ENCODE results near the gene TEX44. TPM values are rescaled to one million over a fixed set of nuclear protein-coding genes. Genes with fewer than 3 reads are reported as not detected.
A peak's percentile ranks its signal among the peaks of the same experiment; 100 is the strongest.
"Not testable (repeated sequence)": the region's sequence is repeated elsewhere in the genome, so short reads cannot be mapped to it uniquely, and the experiment has no call there.

TEX44 gene
- polyA plus RNA-seq, 3 donors from 2014 or later = not detected

GRCh38 chr2:231557571-231558217, 35.0 kb upstream of the TEX44 start:
- Mint-ChIP-seq H3K27me3 (ENCODE audit: low read depth in 3 of 3) (peaks cover 0 to 5% (median 4%) of the 10 kb centered on the region in 3 donors), H3K4me3 (peak overlapping the region; percentile 58 to 99 (median 78)), H3K9me3 (peaks cover 0 to 11% (median 6%) of the 10 kb centered on the region in 6 donors), H3K36me3 (peaks cover 3 to 7% (median 6%) of the 10 kb centered on the region in 3 donors), H3K27ac (peak overlapping the region; percentile 92 to 100 (median 96)), H3K4me1 (peaks cover 52 to 59% of the 10 kb centered on the region in 2 donors)
- DNase-seq = peak; percentile 78 to 86 (median 83)

GRCh38 chr2:231563378-231563961, 29.2 kb upstream of the TEX44 start:
- Mint-ChIP-seq H3K4me3 (no peak overlapping the region), H3K9me3 (no peaks in the 10 kb centered on the region), H3K27me3 (ENCODE audit: low read depth in 3 of 3) (no peaks in the 10 kb centered on the region), H3K4me1 (peaks cover 2 to 12% of the 10 kb centered on the region in 2 donors), H3K27ac (peak overlapping the region in 3 of 6 donors; percentile 4 to 62 (median 26)), H3K36me3 (no peaks in the 10 kb centered on the region)
- no peak for DNase-seq

GRCh38 chr2:231565887-231566594, 26.6 kb upstream of the TEX44 start:
- H3K27me3 Mint-ChIP-seq (ENCODE audit: low read depth in 3 of 3) = no peaks in the 10 kb centered on the region
- H3K4me3 Mint-ChIP-seq = no peak overlapping the region
- DNase-seq = no peak
- H3K27ac Mint-ChIP-seq = peak overlapping the region in 1 of 6 donors; percentile 46
- peaks cover 0 to 6% of the 10 kb centered on the region in 2 donors for H3K4me1 Mint-ChIP-seq
- H3K9me3 Mint-ChIP-seq = no peaks in the 10 kb centered on the region
- H3K36me3 Mint-ChIP-seq = no peaks in the 10 kb centered on the region

GRCh38 chr2:231567159-231567558, 25.5 kb upstream of the TEX44 start:
- no peaks in the 10 kb centered on the region for H3K27me3 Mint-ChIP-seq (ENCODE audit: low read depth in 3 of 3)
- peak overlapping the region in 1 of 6 donors; percentile 34 for H3K27ac Mint-ChIP-seq
- no peak overlapping the region for H3K4me3 Mint-ChIP-seq
- no peaks in the 10 kb centered on the region for H3K36me3 Mint-ChIP-seq
- H3K4me1 Mint-ChIP-seq = peaks cover 0 to 6% of the 10 kb centered on the region in 2 donors
- DNase-seq = no peak
- H3K9me3 Mint-ChIP-seq = no peaks in the 10 kb centered on the region

GRCh38 chr2:231568098-231568784, 24.4 kb upstream of the TEX44 start:
- peaks cover 0 to 3% of the 10 kb centered on the region in 2 donors for H3K4me1 Mint-ChIP-seq
- peak overlapping the region in 3 of 6 donors; percentile 6 to 54 (median 12) for H3K27ac Mint-ChIP-seq
- H3K4me3 Mint-ChIP-seq = no peak overlapping the region
- no peak for DNase-seq
- no peaks in the 10 kb centered on the region for H3K9me3 Mint-ChIP-seq
- no peaks in the 10 kb centered on the region for H3K27me3 Mint-ChIP-seq (ENCODE audit: low read depth in 3 of 3)
- no peaks in the 10 kb centered on the region for H3K36me3 Mint-ChIP-seq

GRCh38 chr2:231568785-231569435, 23.8 kb upstream of the TEX44 start:
- no peaks in the 10 kb centered on the region for H3K9me3 Mint-ChIP-seq
- H3K36me3 Mint-ChIP-seq = no peaks in the 10 kb centered on the region
- no peaks in the 10 kb centered on the region for H3K27me3 Mint-ChIP-seq (ENCODE audit: low read depth in 3 of 3)
- DNase-seq = no peak
- H3K4me3 Mint-ChIP-seq = no peak overlapping the region
- no peaks in the 10 kb centered on the region for H3K4me1 Mint-ChIP-seq
- H3K27ac Mint-ChIP-seq = peak overlapping the region in 2 of 6 donors; percentile 12 to 54

GRCh38 chr2:231570915-231571314, 21.7 kb upstream of the TEX44 start:
- not testable (repeated sequence) for DNase-seq; H3K4me3 Mint-ChIP-seq; H3K27me3 Mint-ChIP-seq (ENCODE audit: low read depth in 3 of 3); H3K9me3 Mint-ChIP-seq; H3K36me3 Mint-ChIP-seq; H3K27ac Mint-ChIP-seq
- H3K4me1 Mint-ChIP-seq = peaks cover 7 to 14% of the 10 kb centered on the region in 2 donors

- H3K27ac Mint-ChIP-seq = peak overlapping the region in 1 of 6 donors; percentile 27
- no peaks in the 10 kb centered on the region for H3K36me3 Mint-ChIP-seq
- no peaks in the 10 kb centered on the region for H3K9me3 Mint-ChIP-seq
- H3K4me3 Mint-ChIP-seq = no peak overlapping the region
- peaks cover 0 to 1% (median 0%) of the 10 kb centered on the region in 3 donors for H3K27me3 Mint-ChIP-seq (ENCODE audit: low read depth in 3 of 3)
- peaks cover 14 to 22% of the 10 kb centered on the region in 2 donors for H3K4me1 Mint-ChIP-seq
- no peak for DNase-seq
Measured at GRCh38 chr2:231571661-231572191, 20.9 kb upstream of the TEX44 start.

GRCh38 chr2:231573096-231573495, 19.6 kb upstream of the TEX44 start:
- Mint-ChIP-seq H3K4me1 (peaks cover 14 to 23% of the 10 kb centered on the region in 2 donors), H3K27me3 (ENCODE audit: low read depth in 3 of 3) (peaks cover 0 to 1% (median 0%) of the 10 kb centered on the region in 3 donors), H3K9me3 (no peaks in the 10 kb centered on the region), H3K36me3 (no peaks in the 10 kb centered on the region), H3K4me3 (no peak overlapping the region), H3K27ac (no peak overlapping the region)
- DNase-seq = no peak

- Mint-ChIP-seq H3K4me1 (peaks cover 14 to 23% of the 10 kb centered on the region in 2 donors), H3K36me3 (peaks cover 4 to 5% (median 4%) of the 10 kb centered on the region in 3 donors), H3K27me3 (ENCODE audit: low read depth in 3 of 3) (peaks cover 0 to 3% (median 1%) of the 10 kb centered on the region in 3 donors), H3K4me3 (no peak overlapping the region), H3K27ac (no peak overlapping the region), H3K9me3 (no peaks in the 10 kb centered on the region)
- DNase-seq = no peak
Measured at GRCh38 chr2:231573698-231574421, 18.8 kb upstream of the TEX44 start.

- Mint-ChIP-seq H3K9me3 (no peaks in the 10 kb centered on the region), H3K36me3 (peaks cover 9 to 10% (median 9%) of the 10 kb centered on the region in 3 donors), H3K27ac (peak overlapping the region in 3 of 6 donors; percentile 19 to 84 (median 55)), H3K27me3 (ENCODE audit: low read depth in 3 of 3) (peaks cover 1 to 7% (median 2%) of the 10 kb centered on the region in 3 donors), H3K4me1 (peaks cover 14 to 28% of the 10 kb centered on the region in 2 donors), H3K4me3 (peak overlapping the region in 4 of 5 donors; percentile 13 to 69 (median 64))
- DNase-seq = peak in 2 of 3 donors; percentile 7 to 23
Measured at GRCh38 chr2:231575612-231576256, 16.9 kb upstream of the TEX44 start.

GRCh38 chr2:231576465-231576864, 16.2 kb upstream of the TEX44 start:
- peaks cover 1 to 7% (median 2%) of the 10 kb centered on the region in 3 donors for H3K27me3 Mint-ChIP-seq (ENCODE audit: low read depth in 3 of 3)

More at GRCh38 chr2:231576465-231576864, 16.2 kb upstream of the TEX44 start:
- H3K36me3 Mint-ChIP-seq = peaks cover 9 to 10% (median 9%) of the 10 kb centered on the region in 3 donors
- H3K4me1 Mint-ChIP-seq = peaks cover 14 to 28% of the 10 kb centered on the region in 2 donors
- no peak for DNase-seq
- peak overlapping the region in 3 of 6 donors; percentile 6 to 84 (median 55) for H3K27ac Mint-ChIP-seq
- no peaks in the 10 kb centered on the region for H3K9me3 Mint-ChIP-seq
- peak overlapping the region in 1 of 5 donors; percentile 64 for H3K4me3 Mint-ChIP-seq
